Brain microvascular endothelial cell (primary cell): ENCODE results near the gene NXT1.

Experiments
- DNase-seq: peaks from one replicate; pipeline ENCODE4 v3.0.0-alpha.2; 2020
- H3K27ac ChIP-seq: fragments of 250-450 bp; sonication (Bioruptor Pico); 2 replicates; pipeline ENCODE4 v1.5.1; 2020; ENCODE audit warnings: mild to moderate bottlenecking, moderate library complexity
- H3K27me3 ChIP-seq: fragments of 250-450 bp; sonication (Bioruptor Pico); replicated peaks from 2 replicates; pipeline ENCODE4 v1.5.1; 2020; ENCODE audit warnings: mild to moderate bottlenecking
- H3K36me3 ChIP-seq: fragments of 250-450 bp; sonication (Bioruptor Pico); replicated peaks from 2 replicates; pipeline ENCODE4 v1.5.1; 2020; ENCODE audit warnings: mild to moderate bottlenecking
- H3K4me3 ChIP-seq: 2 replicates; pipeline ENCODE4 v1.5.1; 2011; ENCODE audit warnings: low read depth, mild to moderate bottlenecking, control low read depth, low read length, moderate library complexity
- in situ Hi-C: cut with HindIII; loops from 2 replicates; pipeline ENCODE4 v1.10.0; 2017; ENCODE audit warnings: low sequenced_read_pairs, low pct_ligation_motif_present
- TF ChIP-seq, protein P1 (sequence below): IDR thresholded peaks from 2 replicates; pipeline ENCODE4 v1.5.1; 2011; ENCODE audit warnings: low read depth, mild to moderate bottlenecking, moderate library complexity, low read length, control low read depth, inconsistent platforms; ENCODE audit errors: missing control alignments

The NXT1 gene

DNA sequence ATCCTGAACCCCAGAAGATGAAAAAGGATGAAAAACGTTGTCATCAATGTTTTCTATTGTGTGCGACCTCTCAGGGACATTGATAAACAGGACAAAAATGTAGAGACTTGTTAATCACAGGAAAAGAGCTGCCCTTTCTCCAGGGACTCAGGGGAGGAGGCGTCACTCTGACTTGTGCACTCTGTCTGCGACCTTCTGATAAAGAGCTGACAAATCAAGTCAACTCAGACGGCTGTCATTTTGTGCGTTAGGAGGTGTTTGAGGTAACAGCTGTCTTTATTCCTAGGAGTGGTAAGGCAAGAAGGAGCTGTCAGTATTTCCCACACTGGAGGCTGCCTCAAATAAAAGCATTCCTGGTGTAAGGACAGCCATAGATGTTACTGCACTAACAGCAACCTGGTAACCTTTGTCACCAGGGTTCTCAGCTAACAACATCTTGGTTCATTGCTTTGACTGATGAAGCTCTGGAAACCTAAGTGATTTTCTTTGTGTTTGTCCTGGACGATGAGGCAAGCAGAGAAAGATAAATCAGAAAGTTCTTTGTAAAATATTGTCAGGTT, 38.6 kb upstream of the NXT1 start:
- no peak overlapping the region for H3K27ac ChIP-seq
- in situ Hi-C loops = no loop called here
- no peaks in the 10 kb centered on the region for H3K27me3 ChIP-seq
- peak; percentile 16 for DNase-seq
- TF ChIP-seq, protein P1, sequence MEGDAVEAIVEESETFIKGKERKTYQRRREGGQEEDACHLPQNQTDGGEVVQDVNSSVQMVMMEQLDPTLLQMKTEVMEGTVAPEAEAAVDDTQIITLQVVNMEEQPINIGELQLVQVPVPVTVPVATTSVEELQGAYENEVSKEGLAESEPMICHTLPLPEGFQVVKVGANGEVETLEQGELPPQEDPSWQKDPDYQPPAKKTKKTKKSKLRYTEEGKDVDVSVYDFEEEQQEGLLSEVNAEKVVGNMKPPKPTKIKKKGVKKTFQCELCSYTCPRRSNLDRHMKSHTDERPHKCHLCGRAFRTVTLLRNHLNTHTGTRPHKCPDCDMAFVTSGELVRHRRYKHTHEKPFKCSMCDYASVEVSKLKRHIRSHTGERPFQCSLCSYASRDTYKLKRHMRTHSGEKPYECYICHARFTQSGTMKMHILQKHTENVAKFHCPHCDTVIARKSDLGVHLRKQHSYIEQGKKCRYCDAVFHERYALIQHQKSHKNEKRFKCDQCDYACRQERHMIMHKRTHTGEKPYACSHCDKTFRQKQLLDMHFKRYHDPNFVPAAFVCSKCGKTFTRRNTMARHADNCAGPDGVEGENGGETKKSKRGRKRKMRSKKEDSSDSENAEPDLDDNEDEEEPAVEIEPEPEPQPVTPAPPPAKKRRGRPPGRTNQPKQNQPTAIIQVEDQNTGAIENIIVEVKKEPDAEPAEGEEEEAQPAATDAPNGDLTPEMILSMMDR = no peak
- H3K4me3 ChIP-seq = no peak overlapping the region
- no peaks in the 10 kb centered on the region for H3K36me3 ChIP-seq

DNA sequence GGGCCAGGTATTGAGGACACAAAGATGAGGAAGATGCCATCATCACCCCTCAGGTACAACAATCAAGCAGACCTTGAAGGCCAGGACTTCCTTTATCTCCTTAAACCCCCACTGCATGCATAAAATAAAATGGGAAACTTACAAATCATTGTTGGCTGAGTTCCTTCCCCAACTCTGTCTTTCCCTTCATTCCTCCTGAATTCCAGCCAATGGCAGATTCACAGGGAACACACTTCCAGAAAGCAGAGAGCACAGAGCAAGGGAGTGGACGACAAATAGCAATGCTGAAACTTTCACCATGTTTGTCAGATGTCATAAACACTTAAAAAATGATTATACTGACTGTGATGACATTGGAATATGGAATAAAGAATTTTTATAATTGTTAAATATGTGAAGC, 37.3 kb upstream of the NXT1 start:
- in situ Hi-C loops = no loop called here
- TF ChIP-seq, protein P1 = no peak
- Histone ChIP-seq H3K4me3 (no peak overlapping the region), H3K27ac (no peak overlapping the region), H3K36me3 (no peaks in the 10 kb centered on the region), H3K27me3 (no peaks in the 10 kb centered on the region)
- no peak for DNase-seq

DNA sequence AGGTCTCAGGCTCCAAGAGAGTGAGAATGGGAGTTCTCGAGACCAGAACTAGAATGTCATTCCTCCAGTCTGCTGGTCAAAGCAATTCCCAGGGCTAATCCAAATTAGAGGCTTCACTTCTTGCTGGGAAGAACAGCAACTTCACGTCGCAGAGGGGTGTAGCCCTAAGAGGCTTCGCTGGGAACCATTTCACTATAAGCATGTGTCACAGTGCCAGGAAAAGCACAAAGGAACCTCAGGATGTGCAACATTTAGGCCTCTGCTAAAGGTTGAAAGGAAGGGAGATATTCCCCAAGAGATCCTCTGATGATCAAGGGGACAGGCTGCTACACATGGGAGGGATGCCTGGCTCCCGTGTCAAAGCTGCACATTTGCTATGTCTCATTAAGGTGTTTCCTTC, 35.9 kb upstream of the NXT1 start:
- in situ Hi-C loops = no loop called here
- no peak overlapping the region for H3K4me3 ChIP-seq
- TF ChIP-seq, protein P1 = no peak
- no peak for DNase-seq
- H3K27ac ChIP-seq = no peak overlapping the region
- H3K36me3 ChIP-seq = no peaks in the 10 kb centered on the region
- no peaks in the 10 kb centered on the region for H3K27me3 ChIP-seq

DNA sequence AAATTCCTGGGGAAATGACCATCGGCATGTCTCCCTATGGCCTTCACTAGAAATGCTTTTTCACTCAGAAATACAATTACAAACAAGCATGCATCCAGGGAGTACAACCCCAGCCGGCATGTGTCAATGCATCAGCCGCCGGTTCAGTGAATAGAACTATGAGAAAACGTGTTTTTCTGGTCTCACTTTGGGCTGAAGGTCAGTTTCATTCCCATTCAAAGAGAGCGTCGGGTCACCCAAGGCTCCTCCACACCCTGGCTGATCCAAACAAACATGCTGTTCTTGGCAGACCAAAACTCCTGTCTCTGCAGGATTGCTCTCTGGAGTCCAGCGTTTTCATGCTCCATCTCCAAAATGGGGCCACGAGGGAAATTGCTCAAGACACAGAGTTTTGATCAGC, 35.5 kb upstream of the NXT1 start:
- TF ChIP-seq, protein P1 = no peak
- no peak for DNase-seq
- no peaks in the 10 kb centered on the region for H3K27me3 ChIP-seq
- no peaks in the 10 kb centered on the region for H3K36me3 ChIP-seq
- no peak overlapping the region for H3K27ac ChIP-seq
- in situ Hi-C loops = no loop called here
- H3K4me3 ChIP-seq = no peak overlapping the region

DNA sequence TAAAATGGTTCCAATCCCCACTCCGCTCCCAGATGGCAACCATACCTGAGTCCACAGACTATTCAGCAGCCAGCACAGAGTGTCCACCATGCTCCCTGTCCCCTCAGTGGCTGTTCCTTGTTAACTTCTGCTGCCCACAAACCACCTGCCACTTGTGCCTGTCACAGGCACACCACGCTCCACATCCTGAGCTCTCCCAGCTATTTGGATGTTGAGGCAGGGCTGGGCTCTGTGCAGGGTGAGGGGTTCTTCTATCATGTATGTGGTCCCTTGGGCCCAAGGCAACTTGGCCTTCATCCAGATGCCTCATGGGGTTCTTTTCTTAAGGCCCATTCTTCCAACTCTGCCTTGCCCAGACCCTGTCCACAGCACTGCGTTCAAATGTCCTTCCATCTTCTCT, 34.0 kb upstream of the NXT1 start:
- H3K4me3 ChIP-seq = no peak overlapping the region
- no peak overlapping the region for H3K27ac ChIP-seq
- in situ Hi-C loops = no loop called here
- H3K27me3 ChIP-seq = no peaks in the 10 kb centered on the region
- TF ChIP-seq, protein P1 = no peak
- no peak for DNase-seq
- no peaks in the 10 kb centered on the region for H3K36me3 ChIP-seq

DNA sequence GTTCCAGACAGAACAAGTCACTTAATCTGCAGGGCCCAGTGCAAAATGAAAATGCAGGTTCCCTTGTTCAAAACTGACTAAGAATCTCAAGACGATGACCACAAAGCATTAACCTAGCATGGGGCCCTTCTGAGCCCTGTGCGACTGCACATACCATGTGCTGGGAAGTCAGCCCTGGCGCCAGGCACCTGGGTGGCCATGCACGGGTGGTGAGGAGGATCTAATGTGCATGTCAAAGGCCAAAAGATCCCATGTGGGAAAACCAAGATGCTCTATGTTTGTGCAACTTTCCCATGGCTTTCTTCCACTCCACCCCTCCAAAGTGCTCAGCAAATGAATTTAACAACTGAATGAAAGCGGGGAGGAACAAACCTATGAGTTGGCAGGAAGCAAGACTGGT, 33.5 kb upstream of the NXT1 start:
- Histone ChIP-seq H3K27me3 (no peaks in the 10 kb centered on the region), H3K27ac (no peak overlapping the region), H3K4me3 (no peak overlapping the region), H3K36me3 (no peaks in the 10 kb centered on the region)
- no peak for DNase-seq
- in situ Hi-C loops = no loop called here
- TF ChIP-seq, protein P1 = no peak
